Measurements from ENCODE around the gene ISX. TPM values are rescaled to one million over a fixed set of nuclear protein-coding genes. Genes with fewer than 3 reads are reported as not detected.
"Not testable (repeated sequence)": the region's sequence is repeated elsewhere in the genome, so short reads cannot be mapped to it uniquely, and the experiment has no call there.

Gene ISX
- total and polyA plus RNA-seq, 8 donors = 0.55 to 53.0 TPM; not detected in 6

DNA sequence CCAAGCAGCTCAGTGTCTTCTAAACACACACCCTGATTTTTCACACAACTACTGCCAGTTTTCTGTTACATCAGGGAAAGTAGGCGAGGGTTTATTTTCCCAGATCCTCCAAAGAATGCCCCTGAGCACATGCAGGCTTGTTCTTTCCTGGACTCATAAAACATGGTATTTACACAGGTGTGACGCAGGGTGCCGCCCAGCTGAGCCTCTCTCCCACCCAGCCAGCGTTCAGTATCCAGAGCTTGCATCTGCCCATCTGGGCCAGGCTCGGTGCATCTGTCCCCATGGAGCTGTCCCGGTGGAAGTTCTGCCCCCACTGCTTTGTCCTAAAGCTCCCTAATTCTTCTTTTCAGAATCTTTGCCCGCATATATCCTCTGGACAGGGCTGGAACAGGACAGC lies 44.8 kb upstream of the ISX start:
- Histone ChIP-seq H3K27me3 (peaks cover 0 to 51% (median 8%) of the 10 kb centered on the region in 3 donors), H3K27ac (no peak overlapping the region), H3K36me3 (no peaks in the 10 kb centered on the region), H3K4me1 (peaks cover 0 to 6% (median 3%) of the 10 kb centered on the region in 4 donors), H3K4me3 (no peak overlapping the region), H3K9me3 (peaks cover 0 to 5% (median 0%) of the 10 kb centered on the region in 4 donors)
- intact Hi-C loops (cut with DNase I; ENCODE audit: low total_unique reads) = no loop called here
- TF ChIP-seq, protein P1, sequence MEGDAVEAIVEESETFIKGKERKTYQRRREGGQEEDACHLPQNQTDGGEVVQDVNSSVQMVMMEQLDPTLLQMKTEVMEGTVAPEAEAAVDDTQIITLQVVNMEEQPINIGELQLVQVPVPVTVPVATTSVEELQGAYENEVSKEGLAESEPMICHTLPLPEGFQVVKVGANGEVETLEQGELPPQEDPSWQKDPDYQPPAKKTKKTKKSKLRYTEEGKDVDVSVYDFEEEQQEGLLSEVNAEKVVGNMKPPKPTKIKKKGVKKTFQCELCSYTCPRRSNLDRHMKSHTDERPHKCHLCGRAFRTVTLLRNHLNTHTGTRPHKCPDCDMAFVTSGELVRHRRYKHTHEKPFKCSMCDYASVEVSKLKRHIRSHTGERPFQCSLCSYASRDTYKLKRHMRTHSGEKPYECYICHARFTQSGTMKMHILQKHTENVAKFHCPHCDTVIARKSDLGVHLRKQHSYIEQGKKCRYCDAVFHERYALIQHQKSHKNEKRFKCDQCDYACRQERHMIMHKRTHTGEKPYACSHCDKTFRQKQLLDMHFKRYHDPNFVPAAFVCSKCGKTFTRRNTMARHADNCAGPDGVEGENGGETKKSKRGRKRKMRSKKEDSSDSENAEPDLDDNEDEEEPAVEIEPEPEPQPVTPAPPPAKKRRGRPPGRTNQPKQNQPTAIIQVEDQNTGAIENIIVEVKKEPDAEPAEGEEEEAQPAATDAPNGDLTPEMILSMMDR (IDR thresholded peaks at IDR 0.05) = no peak
- WGBS, 5 donors = 38 to 60% (median 42%) methylated on average over 7 of the region's 7 CpGs
- DNase-seq = peak in 1 of 2 donors; percentile 49

DNA sequence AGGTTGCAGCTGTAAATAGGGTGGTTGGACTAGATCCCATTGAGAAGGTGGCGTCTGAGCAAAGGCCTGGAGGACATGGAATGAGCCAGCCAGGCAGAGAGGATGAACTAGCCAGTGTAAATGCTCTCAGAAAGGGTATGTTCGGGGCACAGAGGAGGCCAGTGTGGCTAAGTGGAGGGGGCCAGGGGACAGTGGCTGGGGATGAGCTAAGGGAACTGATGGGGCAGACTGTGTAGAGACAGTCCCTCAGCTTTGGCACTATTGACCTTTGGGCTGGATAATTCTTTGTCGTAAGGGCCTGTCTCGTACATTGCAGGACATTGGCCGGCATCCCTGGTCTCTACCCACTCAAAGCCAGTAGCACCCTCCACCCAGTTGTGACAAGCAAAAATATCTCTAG lies 43.7 kb upstream of the ISX start:
- no peaks in the 10 kb centered on the region for H3K36me3 ChIP-seq
- no peak for DNase-seq
- H3K9me3 ChIP-seq = peaks cover 0 to 8% (median 0%) of the 10 kb centered on the region in 4 donors
- H3K27ac ChIP-seq = no peak overlapping the region
- H3K4me3 ChIP-seq = no peak overlapping the region
- H3K27me3 ChIP-seq = peaks cover 0 to 51% (median 8%) of the 10 kb centered on the region in 3 donors
- peaks cover 0 to 6% (median 3%) of the 10 kb centered on the region in 4 donors for H3K4me1 ChIP-seq
- intact Hi-C loops (cut with DNase I; ENCODE audit: low total_unique reads) = no loop called here
- TF ChIP-seq POLR2A (IDR thresholded peaks at IDR 0.05) (no peak), POLR2AphosphoS5 (IDR thresholded peaks at IDR 0.05) (no peak), EP300 (IDR thresholded peaks at IDR 0.05) (no peak)
- TF ChIP-seq, protein P1 (IDR thresholded peaks at IDR 0.05) = no peak
- WGBS, 5 donors = 89 to 96% (median 91%) methylated on average over 5 of the region's 5 CpGs

DNA sequence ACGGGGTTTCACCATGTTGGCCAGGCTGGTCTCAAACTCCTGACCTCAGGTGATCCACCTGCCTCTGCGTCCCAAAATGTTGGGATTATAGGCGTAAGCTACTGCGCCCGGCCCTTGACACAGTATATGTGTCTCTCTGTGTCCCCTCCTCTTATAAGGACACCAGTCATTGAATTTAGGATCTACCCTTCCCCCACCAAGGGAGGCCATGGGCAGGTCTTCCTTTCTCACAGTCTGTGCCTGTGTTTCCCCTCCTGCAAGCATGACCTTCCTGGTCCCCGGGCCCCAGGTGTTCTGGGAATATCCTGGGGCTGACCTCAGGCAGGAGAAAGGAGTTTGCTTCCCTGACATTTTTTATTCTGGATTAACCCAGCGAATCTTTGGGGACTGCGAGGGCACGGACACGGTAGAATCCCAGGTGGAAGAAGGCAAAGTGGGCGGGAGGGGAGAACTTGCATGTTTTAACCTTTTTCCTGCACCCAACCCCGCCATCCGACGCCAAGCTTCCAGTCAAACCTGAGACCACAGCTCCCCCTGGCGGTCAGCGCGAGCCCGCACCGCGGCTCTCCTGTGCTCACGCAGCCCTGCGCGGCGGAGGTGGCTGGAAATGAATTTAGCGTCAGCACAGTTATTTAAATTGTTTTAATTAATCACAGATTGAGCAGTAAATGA lies 42.1 kb upstream of the ISX start:
- Histone ChIP-seq H3K27ac (no peak overlapping the region), H3K36me3 (no peaks in the 10 kb centered on the region), H3K27me3 (peaks cover 0 to 51% (median 8%) of the 10 kb centered on the region in 3 donors), H3K9me3 (peaks cover 0 to 8% (median 0%) of the 10 kb centered on the region in 4 donors), H3K4me3 (no peak overlapping the region), H3K4me1 (peaks cover 0 to 6% (median 3%) of the 10 kb centered on the region in 4 donors)
- no peak for TF ChIP-seq POLR2AphosphoS5 (IDR thresholded peaks at IDR 0.05)
- TF ChIP-seq, protein P1 (IDR thresholded peaks at IDR 0.05) = peak in 5 of 7 experiments; percentile 57 to 76 (median 73)
- intact Hi-C loops (cut with DNase I; ENCODE audit: low total_unique reads) = no loop called here
- WGBS, 5 donors = 21 to 35% (median 24%) methylated on average over 15 to 25 of the region's 25 CpGs
- DNase-seq = peak; percentile 71 to 86

DNA sequence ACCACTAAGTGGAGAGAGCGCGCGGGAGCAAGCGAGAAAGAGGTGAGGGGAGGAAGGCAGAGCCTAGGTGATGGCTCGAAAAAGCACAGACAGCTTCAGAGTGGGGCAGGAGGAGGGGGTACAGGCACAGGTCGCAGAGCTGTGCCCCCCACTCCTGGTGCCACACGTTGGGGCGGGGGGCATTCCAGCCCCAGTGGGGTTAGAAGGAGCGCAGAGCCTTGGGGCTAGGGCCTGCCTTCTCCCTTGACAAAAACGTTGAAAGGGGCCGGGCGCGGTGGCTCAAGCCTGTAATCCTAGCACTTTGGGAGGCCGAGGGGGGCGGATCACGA lies 41.6 kb upstream of the ISX start:
- WGBS, 5 donors = 28 to 42% (median 36%) methylated on average over 15 to 16 of the region's 16 CpGs
- peaks cover 0 to 6% (median 3%) of the 10 kb centered on the region in 4 donors for H3K4me1 ChIP-seq
- intact Hi-C loops (cut with DNase I; ENCODE audit: low total_unique reads) = no loop called here

DNA sequence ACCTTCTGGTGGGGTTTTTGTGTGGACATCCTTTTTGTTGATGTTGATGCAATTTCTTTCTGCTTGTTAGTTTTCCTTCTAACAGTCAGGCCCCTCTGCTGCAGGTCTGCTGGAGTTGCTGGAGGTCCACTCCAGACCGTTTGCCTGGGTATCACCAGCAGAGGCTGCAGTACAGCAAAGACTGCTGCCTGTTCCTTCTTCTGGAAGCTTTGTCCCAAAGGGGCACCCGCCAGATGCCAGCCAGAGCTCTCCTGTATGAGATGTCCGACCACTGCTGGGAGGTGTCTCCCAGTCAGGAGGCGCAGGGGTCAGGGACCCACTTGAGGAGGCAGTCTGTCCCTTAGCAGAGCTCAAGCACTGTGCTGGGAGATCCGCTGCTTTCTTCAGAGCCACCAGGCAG lies 35.8 kb upstream of the ISX start:
- H3K9me3 ChIP-seq; H3K27ac ChIP-seq; DNase-seq; H3K4me3 ChIP-seq; intact Hi-C loops (cut with DNase I; ENCODE audit: low total_unique reads); H3K36me3 ChIP-seq; H3K4me1 ChIP-seq: not testable (repeated sequence)
- 59 to 89% (median 82%) methylated on average over 3 to 5 of the region's 5 CpGs for WGBS, 5 donors
- H3K27me3 ChIP-seq = peaks cover 0 to 19% (median 13%) of the 10 kb centered on the region in 3 donors

More for the DNA sequence above, 41.6 kb upstream of the ISX start:
- peaks cover 0 to 51% (median 8%) of the 10 kb centered on the region in 3 donors for H3K27me3 ChIP-seq
- H3K9me3 ChIP-seq = peaks cover 0 to 8% (median 0%) of the 10 kb centered on the region in 4 donors
- H3K4me3 ChIP-seq = no peak overlapping the region
- TF ChIP-seq POLR2A (IDR thresholded peaks at IDR 0.05) (no peak), POLR2AphosphoS5 (IDR thresholded peaks at IDR 0.05) (no peak), EP300 (IDR thresholded peaks at IDR 0.05) (no peak)
- TF ChIP-seq, protein P1 (IDR thresholded peaks at IDR 0.05) = no peak
- DNase-seq = no peak
- H3K36me3 ChIP-seq = no peaks in the 10 kb centered on the region
- H3K27ac ChIP-seq = no peak overlapping the region

Data from stomach (tissue), 9 donors.